HG03558 (cell line): Measurements from ENCODE around the gene LRIT1.
"Not testable (repeated sequence)": the region's sequence is repeated elsewhere in the genome, so short reads cannot be mapped to it uniquely, and the experiment has no call there.

Source experiments
- ATAC-seq: cut with Tn5 transposase; IDR thresholded peaks from one replicate; pipeline ENCODE4 v1.9.1; 2021; ENCODE audit warnings: moderate number of reproducible peaks; ENCODE audit not compliant: unreplicated experiment; ENCODE audit errors: extremely low read depth

The LRIT1 gene, protein sequence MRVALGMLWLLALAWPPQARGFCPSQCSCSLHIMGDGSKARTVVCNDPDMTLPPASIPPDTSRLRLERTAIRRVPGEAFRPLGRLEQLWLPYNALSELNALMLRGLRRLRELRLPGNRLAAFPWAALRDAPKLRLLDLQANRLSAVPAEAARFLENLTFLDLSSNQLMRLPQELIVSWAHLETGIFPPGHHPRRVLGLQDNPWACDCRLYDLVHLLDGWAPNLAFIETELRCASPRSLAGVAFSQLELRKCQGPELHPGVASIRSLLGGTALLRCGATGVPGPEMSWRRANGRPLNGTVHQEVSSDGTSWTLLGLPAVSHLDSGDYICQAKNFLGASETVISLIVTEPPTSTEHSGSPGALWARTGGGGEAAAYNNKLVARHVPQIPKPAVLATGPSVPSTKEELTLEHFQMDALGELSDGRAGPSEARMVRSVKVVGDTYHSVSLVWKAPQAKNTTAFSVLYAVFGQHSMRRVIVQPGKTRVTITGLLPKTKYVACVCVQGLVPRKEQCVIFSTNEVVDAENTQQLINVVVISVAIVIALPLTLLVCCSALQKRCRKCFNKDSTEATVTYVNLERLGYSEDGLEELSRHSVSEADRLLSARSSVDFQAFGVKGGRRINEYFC

DNA sequence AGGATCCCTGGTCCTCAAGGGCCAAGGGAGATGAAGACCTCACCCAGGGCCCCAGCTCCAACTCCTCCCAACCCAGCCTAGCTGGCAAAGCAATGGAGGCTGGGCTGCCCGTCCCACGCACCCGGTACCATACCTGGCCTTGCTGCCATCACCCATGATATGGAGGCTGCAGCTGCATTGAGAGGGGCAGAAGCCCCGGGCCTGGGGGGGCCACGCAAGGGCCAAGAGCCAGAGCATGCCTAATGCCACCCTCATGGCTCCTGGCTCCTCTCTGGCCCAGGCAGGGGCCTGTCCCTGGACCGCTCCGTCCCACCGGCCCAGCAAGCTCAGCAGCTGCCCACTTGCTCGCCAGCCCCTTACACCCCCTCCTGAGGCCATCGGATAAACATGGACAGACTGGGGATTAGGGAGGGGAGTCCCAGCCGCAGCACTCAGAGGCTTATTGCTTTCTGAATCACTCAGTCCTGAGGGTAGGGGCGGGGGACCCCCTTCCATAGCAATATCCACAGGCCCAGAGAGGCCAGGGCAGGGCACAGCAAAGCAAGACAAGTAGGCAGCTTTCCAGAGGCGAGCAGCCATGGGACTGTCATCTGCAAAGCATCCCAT lies at the start of gene LRIT1:
Gene LRIT1 (minus strand): TSS at position 362 of the 606 bp plus-strand sequence. CDS start 107 bp downstream, at position 255.
- ATAC-seq = no peak

DNA sequence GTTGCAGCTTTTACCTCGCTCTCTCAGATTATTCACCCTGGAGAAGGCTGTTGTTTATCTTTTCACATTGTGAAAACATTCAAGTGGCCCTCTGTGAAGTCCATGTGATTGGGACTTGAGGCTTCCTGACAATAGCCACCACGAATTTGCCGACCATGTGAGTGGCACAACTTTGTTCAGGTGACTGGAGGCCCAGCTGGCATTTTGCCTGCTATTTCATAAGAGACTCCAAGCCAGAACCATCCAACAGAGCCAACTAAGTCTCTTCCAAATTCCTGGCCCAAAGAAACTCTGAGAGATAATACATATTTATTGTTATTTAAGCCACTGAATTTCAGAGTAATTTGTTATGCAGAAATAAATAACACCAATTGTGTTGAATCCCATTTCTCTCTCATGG lies 48.9 kb upstream of the LRIT1 start:
- no peak for ATAC-seq

DNA sequence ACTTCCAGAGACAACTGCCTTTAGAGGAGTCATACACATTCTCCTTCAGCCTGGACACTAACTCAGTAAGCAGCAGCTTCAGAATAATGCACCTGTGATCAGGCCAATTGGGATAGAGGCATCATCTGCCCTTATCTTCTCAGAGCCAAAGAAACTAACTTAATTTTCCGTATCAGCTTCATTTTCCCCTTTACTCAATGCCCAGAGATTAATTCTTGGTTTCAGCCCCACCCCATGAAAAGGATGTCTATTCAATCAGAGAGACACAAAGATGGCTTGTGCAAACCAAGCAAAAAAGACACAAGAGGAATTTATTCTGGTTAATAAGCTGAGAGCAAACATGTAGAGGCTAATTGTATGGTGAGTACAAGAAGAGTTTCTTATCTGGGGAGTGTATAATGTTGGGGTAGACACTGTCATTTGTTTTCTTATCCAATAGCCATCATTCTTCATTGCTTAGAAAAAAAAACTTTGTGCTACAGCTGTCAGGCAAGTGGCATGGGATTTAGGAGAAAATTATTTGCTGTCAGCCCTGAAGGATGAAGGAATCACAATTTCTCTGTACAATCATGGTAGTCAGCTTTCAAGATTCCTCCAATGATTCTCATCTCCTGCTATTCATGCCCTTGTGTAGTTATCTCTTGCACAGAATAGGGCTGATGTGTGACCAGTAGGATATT lies 48.3 kb upstream of the LRIT1 start:
- ATAC-seq = no peak

DNA sequence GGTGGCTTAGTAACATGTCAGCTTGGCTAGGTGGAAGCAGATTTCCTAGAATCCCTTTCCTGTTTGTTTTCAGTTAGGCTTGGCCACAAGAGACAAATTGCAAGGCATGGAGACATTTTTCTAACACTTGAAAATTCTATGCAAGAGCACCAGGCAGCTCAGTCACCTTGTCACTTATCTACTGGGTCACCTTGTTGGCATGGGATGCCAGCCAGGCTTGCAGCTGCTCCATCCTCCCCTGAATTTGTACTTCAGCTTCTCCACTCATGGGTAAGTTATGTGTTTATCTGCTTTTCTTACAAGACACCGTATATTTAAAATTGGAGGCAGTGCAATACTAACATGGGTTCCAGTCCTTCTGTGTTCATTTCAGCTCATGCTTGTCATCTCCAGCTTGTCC lies 46.8 kb upstream of the LRIT1 start:
- ATAC-seq = no peak

DNA sequence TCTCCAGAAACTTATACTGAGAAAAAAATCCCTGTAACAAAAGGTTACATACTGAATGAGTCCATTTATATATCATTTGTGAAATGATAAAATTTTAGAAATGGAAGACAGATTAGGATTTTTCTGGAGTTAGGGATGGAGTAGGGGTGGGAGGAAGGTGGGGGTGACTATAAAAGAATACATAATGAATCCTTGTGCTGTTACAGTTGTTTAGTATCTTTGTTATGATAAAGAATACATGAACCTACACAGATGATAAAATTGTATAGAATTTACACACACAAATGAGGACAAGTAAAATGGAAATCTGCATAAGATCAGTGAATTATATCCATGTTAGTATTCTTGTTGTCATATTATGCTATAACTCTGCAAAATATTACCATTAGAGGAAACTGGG lies 45.3 kb upstream of the LRIT1 start:
- no peak for ATAC-seq

DNA sequence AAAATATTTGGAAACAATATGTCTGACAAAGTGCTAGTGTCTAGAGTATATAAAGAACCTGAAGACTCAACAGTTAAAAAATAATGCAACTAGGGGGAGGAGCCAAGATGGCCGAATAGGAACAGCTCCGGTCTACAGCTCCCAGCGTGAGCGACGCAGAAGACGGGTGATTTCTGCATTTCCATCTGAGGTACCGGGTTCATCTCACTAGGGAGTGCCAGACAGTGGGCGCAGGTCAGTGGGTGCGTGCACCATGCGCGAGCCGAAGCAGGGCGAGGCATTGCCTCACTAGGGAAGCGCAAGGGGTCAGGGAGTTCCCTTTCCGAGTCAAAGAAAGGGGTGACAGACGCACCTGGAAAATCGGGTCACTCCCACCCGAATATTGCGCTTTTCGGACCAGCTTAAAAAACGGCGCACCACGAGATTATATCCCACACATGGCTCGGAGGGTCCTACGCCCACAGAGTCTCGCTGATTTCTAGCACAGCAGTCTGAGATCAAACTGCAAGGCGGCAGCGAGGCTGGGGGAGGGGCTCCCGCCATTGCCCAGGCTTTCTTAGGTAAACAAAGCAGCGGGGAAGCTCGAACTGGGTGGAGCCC lies 38.6 kb upstream of the LRIT1 start:
- ATAC-seq = not testable (repeated sequence)

DNA sequence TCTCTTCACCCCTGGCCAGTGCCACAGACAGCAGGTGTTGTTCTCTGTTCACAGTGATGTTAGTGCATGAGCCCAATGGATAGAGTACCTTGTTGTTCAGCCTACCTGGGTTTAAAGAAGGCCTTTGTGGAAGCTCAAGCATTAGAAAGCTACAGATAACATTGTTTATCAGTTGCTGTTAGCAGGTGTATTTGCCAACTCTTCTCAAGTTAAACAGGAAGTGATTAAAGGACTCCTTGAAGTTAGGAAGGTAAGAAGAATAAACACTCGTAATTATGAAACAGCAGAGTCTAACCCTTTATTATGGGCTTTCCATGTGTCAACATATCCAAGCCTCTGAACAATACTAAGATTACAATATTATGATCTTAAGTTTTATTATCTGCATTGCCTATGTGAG lies 29.4 kb upstream of the LRIT1 start:
- no peak for ATAC-seq

DNA sequence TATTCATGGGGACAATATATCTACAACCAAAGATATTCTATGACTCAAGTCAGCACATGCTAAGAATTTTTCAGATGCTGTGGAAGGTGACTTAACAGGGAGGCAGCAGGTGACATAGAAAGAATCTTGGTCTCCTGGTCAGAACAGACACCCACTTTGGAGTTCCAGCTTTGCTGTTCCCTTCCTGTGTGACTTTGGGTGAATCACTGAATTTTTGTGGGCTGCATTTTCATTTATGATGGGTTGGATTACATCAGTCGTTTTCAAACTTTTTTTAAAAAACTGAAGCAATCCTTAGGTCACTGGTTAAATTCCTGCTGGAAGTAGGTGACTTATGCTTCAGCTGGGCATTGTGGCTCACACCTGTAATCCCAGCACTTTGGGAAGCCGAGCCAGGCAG lies 28.4 kb upstream of the LRIT1 start:
- ATAC-seq = no peak

DNA sequence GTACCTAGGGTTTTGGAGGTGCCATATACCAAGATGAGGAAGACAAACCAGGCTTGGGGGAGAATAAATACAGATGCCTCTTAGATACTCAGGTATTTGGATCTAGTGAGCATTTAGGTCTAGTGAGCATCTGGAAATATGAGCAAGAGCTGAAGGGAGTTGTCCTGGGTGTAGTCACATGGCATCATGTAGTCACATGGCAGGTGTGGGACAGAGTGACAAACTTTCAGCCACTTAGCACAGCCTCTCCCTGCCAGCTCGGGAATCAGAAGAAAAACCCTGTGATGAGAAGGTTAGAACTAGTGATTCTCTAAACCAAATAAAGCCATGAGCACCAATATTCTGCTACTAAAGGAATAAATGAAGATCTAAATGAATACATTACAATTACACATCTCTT lies 27.8 kb upstream of the LRIT1 start:
- ATAC-seq = no peak

DNA sequence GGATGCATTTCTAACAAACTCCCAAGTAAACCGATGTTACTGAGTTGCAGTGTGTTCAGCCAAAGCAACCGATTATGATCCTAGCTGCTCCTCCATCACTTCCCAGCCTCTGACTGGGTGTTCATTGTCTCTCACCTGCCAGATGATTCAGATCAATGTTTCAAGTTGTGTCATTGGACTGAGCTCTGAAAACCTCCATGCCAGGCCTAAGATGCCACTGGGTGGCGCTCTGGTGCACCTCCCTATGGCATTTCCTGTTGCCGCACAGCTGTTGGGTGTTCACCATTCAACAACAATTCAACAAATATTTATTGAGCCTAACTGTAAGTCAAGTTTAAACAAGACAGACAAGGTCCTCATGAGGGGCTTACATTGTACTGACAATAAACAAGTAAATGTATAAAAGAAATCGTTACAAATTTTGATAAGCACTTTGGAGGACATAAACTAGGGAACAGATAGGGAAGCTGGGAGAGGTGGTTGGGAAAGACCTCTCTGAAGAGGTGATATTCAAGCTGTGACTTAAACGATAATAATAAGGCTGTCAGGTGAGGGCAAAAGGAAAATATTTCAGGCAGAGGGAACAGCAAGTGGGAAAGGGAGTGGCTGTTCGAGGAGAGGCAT lies 26.3 kb upstream of the LRIT1 start:
- ATAC-seq = no peak

DNA sequence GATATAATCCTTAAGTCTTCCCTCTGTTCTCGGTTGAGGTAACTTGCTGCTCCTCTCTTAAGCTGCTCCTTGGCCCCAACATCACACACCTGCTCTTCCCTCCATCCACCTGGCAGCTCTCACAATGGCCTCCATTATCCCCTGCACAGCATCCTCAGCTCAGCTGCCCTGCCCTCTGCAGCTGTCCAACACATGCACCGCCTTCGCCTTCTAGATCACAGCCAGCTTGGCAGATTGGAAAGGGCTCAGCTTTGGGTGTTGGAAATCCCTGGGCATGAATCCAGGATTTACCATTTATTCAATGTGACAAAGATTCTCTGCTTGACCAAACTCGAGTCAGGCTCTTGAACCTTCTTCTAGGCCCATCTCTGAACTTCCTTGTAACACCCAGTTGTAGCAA lies 24.1 kb upstream of the LRIT1 start:
- ATAC-seq = no peak

DNA sequence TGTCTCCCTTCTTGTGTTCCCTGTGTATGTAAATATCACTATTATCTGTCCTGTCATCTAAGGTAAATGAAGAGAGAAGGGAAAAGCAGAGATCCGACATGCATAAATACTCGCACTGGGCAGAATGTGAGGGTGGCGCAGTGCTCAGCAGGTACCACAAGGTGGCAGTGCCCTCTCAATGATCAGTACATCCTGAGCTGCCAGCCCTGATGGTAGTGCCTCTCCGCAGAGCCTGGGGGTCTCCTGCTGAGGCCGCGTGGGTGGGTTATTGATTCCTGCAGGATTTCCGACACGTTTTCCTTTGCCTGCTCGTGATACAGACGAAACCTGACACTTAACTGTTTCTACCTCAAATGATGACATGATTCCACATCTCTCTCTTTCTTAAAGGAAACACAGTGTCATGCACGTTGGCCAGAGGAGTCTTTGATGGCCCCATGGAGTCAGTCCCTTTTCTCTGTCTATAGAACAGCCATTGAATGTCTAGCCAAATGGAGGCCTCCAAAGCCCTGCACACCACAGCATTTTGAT lies 23.3 kb upstream of the LRIT1 start:
- peak; percentile 75 for ATAC-seq

DNA sequence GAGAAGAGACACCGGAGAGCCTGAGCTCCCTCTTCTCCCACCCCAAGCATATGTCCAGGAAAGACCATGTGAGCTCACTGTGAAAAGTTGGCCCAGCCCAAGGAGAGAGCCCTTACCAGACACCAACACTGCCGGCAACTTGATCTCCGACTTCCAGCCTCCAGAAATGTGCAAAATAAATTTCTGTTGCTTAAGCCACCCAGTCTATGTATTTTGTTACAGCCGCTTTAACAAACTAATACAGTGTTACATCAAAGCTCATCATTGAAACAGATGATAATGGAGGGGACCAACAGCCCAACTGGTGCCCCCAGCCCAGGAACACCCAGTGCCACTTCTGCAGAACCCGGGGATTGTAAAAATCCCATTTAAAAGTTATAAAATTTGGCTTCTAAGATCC lies 22.4 kb upstream of the LRIT1 start:
- no peak for ATAC-seq

DNA sequence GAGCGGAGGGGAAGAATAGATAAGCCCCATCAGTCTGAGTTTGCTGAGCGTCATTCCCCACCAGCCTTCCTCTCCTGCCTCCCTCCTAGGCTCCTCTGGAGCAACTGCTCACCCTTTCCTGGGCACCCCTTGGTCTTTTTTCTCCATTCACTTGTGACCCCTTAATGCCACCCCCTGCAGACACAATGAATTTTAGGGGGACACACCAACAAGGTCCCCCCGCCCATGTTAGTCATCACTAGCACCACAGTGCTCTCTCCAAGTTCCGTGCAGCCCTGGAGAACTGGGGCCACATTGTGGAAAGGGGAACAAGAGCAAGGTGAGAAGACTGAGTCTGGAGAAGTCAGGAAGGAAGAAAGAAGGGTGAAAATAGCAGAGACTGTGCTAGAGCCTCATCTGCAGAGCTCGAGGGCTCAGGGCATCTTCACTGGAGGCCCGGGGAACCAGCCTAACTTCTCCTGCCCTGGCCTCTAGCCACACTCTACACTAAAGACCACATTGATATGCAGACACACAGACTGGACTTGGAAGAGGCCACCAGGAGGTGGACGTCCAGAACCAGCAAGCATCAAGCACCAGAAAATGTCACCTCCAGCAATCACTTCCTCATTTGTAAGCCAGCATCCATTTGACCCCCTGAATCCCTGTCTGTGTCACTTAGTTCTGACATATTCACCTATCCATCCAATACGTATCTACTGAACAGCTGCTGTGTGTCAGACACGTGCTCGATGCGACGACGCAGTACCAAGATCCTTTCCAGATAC lies 21.0 kb upstream of the LRIT1 start:
- no peak for ATAC-seq

DNA sequence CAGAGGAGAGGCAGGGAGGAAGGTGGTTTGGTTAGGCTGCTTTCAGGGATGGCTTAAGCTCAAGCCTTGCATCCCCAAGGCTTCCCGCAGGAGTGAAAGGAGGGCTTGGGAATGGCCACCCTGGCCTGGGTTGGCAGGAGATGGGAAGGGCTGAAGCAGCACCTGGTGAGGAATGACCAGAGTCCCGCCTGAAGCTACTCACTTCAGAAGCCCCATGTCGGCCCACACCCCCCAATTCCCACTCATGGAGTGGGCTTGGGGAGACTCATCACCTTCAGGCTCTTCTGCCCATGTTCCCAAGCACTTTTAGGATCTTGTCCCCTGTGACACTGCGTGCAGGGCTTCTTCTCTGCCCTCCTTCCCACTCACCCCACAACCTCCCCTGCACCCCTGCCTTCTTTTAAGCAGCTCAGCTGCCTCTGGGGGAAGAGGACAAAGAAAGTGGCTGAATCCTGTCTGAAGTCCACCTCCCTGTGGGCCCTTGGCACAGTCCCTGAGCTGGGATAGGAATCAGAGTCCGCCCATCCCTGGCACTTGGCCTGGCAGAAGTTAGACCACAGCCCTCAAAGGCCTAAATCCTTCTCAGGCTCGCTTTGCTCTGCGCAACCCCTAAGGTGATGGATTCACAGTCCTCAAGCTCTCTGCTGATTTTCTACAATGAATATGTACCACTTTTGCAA lies 20.0 kb upstream of the LRIT1 start:
- ATAC-seq = no peak

DNA sequence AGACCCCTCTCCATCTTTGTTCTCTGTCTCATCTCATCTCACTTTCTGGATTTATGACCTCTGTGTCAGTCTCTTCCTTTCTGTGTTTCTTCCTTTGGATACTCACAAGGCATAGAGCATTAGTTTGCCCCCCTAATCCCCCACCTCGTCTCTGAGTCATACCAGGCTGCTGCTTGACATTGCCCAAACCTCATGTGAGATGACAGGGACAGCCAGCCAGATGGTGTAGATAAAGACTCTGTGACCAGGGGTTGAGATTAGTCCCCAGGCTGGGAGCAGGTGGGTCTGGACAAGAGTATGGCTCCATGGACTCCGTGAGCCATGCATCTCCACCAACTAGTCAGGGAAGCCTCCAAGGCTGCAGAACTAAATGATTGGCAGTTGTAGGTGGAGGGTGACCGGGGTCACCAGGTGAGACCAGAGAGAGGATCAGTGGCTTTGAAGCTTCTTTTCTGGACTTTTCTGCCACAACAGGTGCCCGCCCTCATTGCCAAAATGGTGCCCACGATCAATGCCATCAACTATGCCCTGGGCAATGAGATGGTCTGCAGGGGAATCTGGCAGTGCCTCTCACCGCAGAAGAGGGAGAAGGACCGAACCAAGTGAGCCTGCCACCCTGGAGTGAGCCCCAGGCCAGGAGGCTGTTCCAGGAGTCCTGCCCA lies 16.8 kb upstream of the LRIT1 start:
- no peak for ATAC-seq

DNA sequence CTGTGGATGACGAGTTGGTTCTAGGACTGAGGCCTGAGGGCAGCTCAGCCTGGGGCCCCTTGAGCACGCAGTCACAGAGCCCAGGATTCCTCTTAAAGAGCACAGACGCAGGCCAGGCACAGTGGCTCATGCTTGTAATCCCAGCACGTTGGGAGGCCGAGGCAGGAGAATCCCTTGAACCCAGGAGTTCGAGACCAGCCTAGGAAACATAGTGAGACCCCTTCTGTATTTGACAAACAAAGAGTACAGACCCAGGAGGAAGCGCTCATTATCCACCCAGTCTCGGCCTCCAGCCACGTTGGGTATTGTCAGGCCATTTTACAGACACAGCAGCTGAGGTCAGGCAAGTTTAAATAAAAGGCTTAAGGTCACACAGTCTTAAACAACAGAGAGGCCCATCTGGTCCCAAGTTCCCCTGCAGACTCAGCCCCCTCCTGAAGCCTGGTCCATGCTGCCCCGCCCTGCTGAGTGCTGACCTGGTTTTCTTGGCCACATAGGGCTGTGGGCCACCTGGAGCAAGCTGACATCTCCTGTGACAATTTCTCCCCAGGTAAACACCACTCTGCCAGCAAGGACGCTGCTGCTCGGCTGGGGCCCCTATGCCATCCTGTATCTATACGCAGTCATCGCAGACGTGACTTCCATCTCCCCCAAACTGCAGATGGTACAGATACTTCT lies 16.1 kb upstream of the LRIT1 start:
- ATAC-seq = no peak
